PC-3 (cell line): ENCODE data around the gene KLB. TPM values are rescaled to one million over a fixed set of nuclear protein-coding genes. Genes with fewer than 3 reads are reported as not detected.

Experiments
- ATAC-seq: fragments of 200-7000 bp; cut with Tn5 transposase; 2 replicates; pipeline ENCODE4 v1.9.1; 2020; ENCODE audit warnings: mild to moderate bottlenecking, moderate library complexity
- BruUV-seq: library from RNA; stranded (reverse); fragments of 400-500 nt; replicated peaks from 2 replicates; lab custom pipeline; 2021; lab: Mats Ljungman, UMichigan
- CTCF ChIA-PET: fragments of 300-600 bp; sonication (Branson Sonifier 250); formaldehyde crosslinking; loops from one replicate; lab custom pipeline; 2022; ENCODE audit warnings: antibody characterized with exemption; lab: Charles Lee
- POLR2A ChIA-PET: fragments of 300-600 bp; sonication (Branson Sonifier 250); formaldehyde crosslinking; loops from one replicate; lab custom pipeline; 2022; ENCODE audit warnings: antibody characterized with exemption; ENCODE audit not compliant: unreplicated experiment; lab: Charles Lee
- DNase-seq: peaks from one replicate; pipeline ENCODE4 v3.0.0-alpha.2; 2015
- H2AFZ ChIP-seq: fragments of 300-600 bp; sonication (generic); 2 replicates; pipeline ENCODE4 v1.6.0; 2016; ENCODE audit warnings: antibody characterized with exemption, low read length
- H3F3A ChIP-seq: fragments of 300-600 bp; sonication (generic); one replicate; pipeline ENCODE4 v1.6.0; 2017; ENCODE audit warnings: antibody characterized with exemption, low read length, control low read depth, mild to moderate bottlenecking; ENCODE audit not compliant: unreplicated experiment
- H3K27ac ChIP-seq: fragments of 300-600 bp; sonication (generic); 2 replicates; pipeline ENCODE4 v1.5.1; 2016; ENCODE audit warnings: mild to moderate bottlenecking, low read length
- H3K27me3 ChIP-seq: fragments of 300-600 bp; sonication (generic); 2 replicates; pipeline ENCODE4 v1.6.1; 2016; ENCODE audit warnings: low read length, mixed read lengths
- H3K36me3 ChIP-seq: fragments of 300-600 bp; sonication (generic); 2 replicates; pipeline ENCODE4 v1.6.1; 2016; ENCODE audit warnings: low read depth, mixed run types, low read length, mixed read lengths
- H3K4me1 ChIP-seq: fragments of 300-600 bp; sonication (generic); 2 replicates; pipeline ENCODE4 v1.5.1; 2016; ENCODE audit warnings: low read length; ENCODE audit not compliant: insufficient read depth
- H3K4me2 ChIP-seq: fragments of 300-600 bp; sonication (generic); 2 replicates; pipeline ENCODE4 v1.6.0; 2016; ENCODE audit warnings: low read length
- H3K4me3 ChIP-seq: fragments of 300-600 bp; sonication (generic); 2 replicates; pipeline ENCODE4 v1.5.1; 2016; ENCODE audit warnings: mild to moderate bottlenecking, low read length, mixed read lengths
- H3K79me2 ChIP-seq: fragments of 300-600 bp; sonication (generic); 2 replicates; pipeline ENCODE4 v1.6.1; 2017; ENCODE audit warnings: low read length, mixed read lengths
- H3K9ac ChIP-seq: fragments of 300-600 bp; sonication (generic); 2 replicates; pipeline ENCODE4 v1.6.0; 2016; ENCODE audit warnings: mild to moderate bottlenecking, low read length
- H3K9me2 ChIP-seq: fragments of 300-600 bp; sonication (generic); replicated peaks from 2 replicates; pipeline ENCODE4 v1.6.1; 2016; ENCODE audit warnings: mixed run types, low read length, mixed read lengths
- H3K9me3 ChIP-seq: fragments of 300-600 bp; sonication (generic); 2 replicates; pipeline ENCODE4 v1.6.1; 2016; ENCODE audit warnings: low read length, mixed read lengths
- H4K20me1 ChIP-seq: fragments of 300-600 bp; sonication (generic); 2 replicates; pipeline ENCODE4 v1.6.1; 2016; ENCODE audit warnings: low read length, mixed read lengths
- CTCF ChIP-seq: fragments of 300-600 bp; sonication (generic); conservative IDR thresholded peaks from 2 replicates; pipeline ENCODE4 v1.5.1; 2017; ENCODE audit warnings: antibody characterized with exemption, low read depth, mild to moderate bottlenecking, low read length
- EZH2 ChIP-seq: fragments of 300-600 bp; sonication (generic); IDR thresholded peaks from one replicate; pipeline ENCODE4 v1.6.1; 2017; ENCODE audit warnings: antibody characterized with exemption, mild to moderate bottlenecking, low read length; ENCODE audit not compliant: unreplicated experiment
- EZH2phosphoT487 ChIP-seq: fragments of 300-600 bp; sonication (generic); IDR thresholded peaks from 2 replicates; pipeline ENCODE4 v1.6.1; 2018; ENCODE audit warnings: mild to moderate bottlenecking, antibody characterized with exemption, low read length, borderline replicate concordance
- intact Hi-C: fragments of 100-400 bp; cut with micrococcal nuclease; formaldehyde crosslinking; loops from 2 replicates; pipeline ENCODE4 v1.9.0; 2023
- total RNA-seq: library from RNA; depleted of rRNA; stranded (reverse); fragments of >200 nt; gene quantifications from 2 replicates; pipeline ENCODE4 v1.2.3, GENCODE V29; 2014

The KLB gene
- total RNA-seq, 1 experiment from 2014 or later: not detected

- no peaks in the 10 kb centered on the region for H3K79me2 ChIP-seq
- H3K4me1 ChIP-seq: no peaks in the 10 kb centered on the region
- H3K9me2 ChIP-seq: no peaks in the 10 kb centered on the region
- ChIA-PET CTCF (interaction anchor here (0.8 kb wide), 1 partner anchor 13 kb away, joined by 3 read pairs; no protein-coding TSS in a partner anchor), POLR2A (no interaction called here)
- no peak overlapping the region for H2AFZ ChIP-seq
- TF ChIP-seq EZH2phosphoT487 (no peak), EZH2 (no peak), CTCF (peak; percentile 47)
- H3K36me3 ChIP-seq: no peaks in the 10 kb centered on the region
- H3K4me3 ChIP-seq: no peak overlapping the region
- ATAC-seq: 0 out of 2 replicates have a peak, but pooled peaks have one; percentile 35
- no peak overlapping the region for H3K4me2 ChIP-seq
- no peak overlapping the region for H3K27ac ChIP-seq
- no peak overlapping the region for H3K9ac ChIP-seq
- intact Hi-C loops: no loop called here
- BruUV-seq: no TSS peak
- no peaks in the 10 kb centered on the region for H3F3A ChIP-seq
- H4K20me1 ChIP-seq: no peaks in the 10 kb centered on the region
- no peak for DNase-seq
- H3K27me3 ChIP-seq: no peaks in the 10 kb centered on the region
- H3K9me3 ChIP-seq: no peaks in the 10 kb centered on the region
Measured at GRCh38 chr4:39435659-39436563, 29.2 kb downstream of the KLB start.

- no peaks in the 10 kb centered on the region for H3K79me2 ChIP-seq
- no peak for DNase-seq
- H3K9me2 ChIP-seq: no peaks in the 10 kb centered on the region
- H3K4me2 ChIP-seq: no peak overlapping the region
- H3K9ac ChIP-seq: no peak overlapping the region
- H3K27ac ChIP-seq: no peak overlapping the region
- no peak overlapping the region for H2AFZ ChIP-seq
- no TSS peak for BruUV-seq
- CTCF ChIA-PET: no interaction called here
- no peaks in the 10 kb centered on the region for H3F3A ChIP-seq
- H3K36me3 ChIP-seq: no peaks in the 10 kb centered on the region
- TF ChIP-seq EZH2 (no peak), EZH2phosphoT487 (no peak), CTCF (no peak)
- no peaks in the 10 kb centered on the region for H4K20me1 ChIP-seq
- H3K27me3 ChIP-seq: no peaks in the 10 kb centered on the region
- H3K4me1 ChIP-seq: no peaks in the 10 kb centered on the region
- H3K4me3 ChIP-seq: no peak overlapping the region
- intact Hi-C loops: loop anchor here (10.0 kb wide), 1 partner anchor 127 kb away; no protein-coding TSS in a partner anchor
- POLR2A ChIA-PET: no interaction called here
- no peaks in the 10 kb centered on the region for H3K9me3 ChIP-seq
- no peak for ATAC-seq
Measured at GRCh38 chr4:39441593-39441992, 34.9 kb downstream of the KLB start.

GRCh38 chr4:39442998-39443397, 36.3 kb downstream of the KLB start:
- no peak overlapping the region for H2AFZ ChIP-seq
- intact Hi-C loops: loop anchor here (10.0 kb wide), 1 partner anchor 128 kb away; no protein-coding TSS in a partner anchor
- H3K27me3 ChIP-seq: no peaks in the 10 kb centered on the region
- BruUV-seq: no TSS peak
- no peaks in the 10 kb centered on the region for H4K20me1 ChIP-seq
- no peaks in the 10 kb centered on the region for H3K9me2 ChIP-seq
- ChIA-PET CTCF (no interaction called here), POLR2A (no interaction called here)
- no peaks in the 10 kb centered on the region for H3K9me3 ChIP-seq
- no peaks in the 10 kb centered on the region for H3K79me2 ChIP-seq
- TF ChIP-seq CTCF (no peak), EZH2phosphoT487 (no peak), EZH2 (no peak)
- ATAC-seq: no peak
- peaks cover 2% of the 10 kb centered on the region for H3F3A ChIP-seq
- no peak overlapping the region for H3K4me3 ChIP-seq
- no peaks in the 10 kb centered on the region for H3K4me1 ChIP-seq
- H3K36me3 ChIP-seq: no peaks in the 10 kb centered on the region
- no peak overlapping the region for H3K4me2 ChIP-seq
- no peak overlapping the region for H3K9ac ChIP-seq
- no peak overlapping the region for H3K27ac ChIP-seq
- no peak for DNase-seq
